ENCODE results near the gene ECE1.

- no peak for TF ChIP-seq CTCF (IDR thresholded peaks at IDR 0.05)
- TF ChIP-seq POLR2A (IDR thresholded peaks at IDR 0.05), result no peak
Observed at GRCh38 chr1:21280482-21280881, 9.8 kb downstream of the ECE1 start.
